Measurements from ENCODE around the gene WDR90.

WDR90 gene

GRCh38 chr16:671353-672131 is 22.4 kb downstream of the WDR90 start:
- no peak for DNase-seq (ENCODE audit: low read depth, low spot score)
- H3K4me3 ChIP-seq (ENCODE audit: low read length), result no peak overlapping the region

GRCh38 chr16:672371-672770 is 23.2 kb downstream of the WDR90 start:
- no peak for DNase-seq (ENCODE audit: low read depth, low spot score)
- H3K4me3 ChIP-seq (ENCODE audit: low read length), result no peak overlapping the region

- H3K4me3 ChIP-seq (ENCODE audit: low read length), result no peak overlapping the region
- no peak for DNase-seq (ENCODE audit: low read depth, low spot score)
Measured at GRCh38 chr16:672851-673250, 23.7 kb downstream of the WDR90 start.

- H3K4me3 ChIP-seq (ENCODE audit: low read length), result no peak overlapping the region
- no peak for DNase-seq (ENCODE audit: low read depth, low spot score)
Measured at GRCh38 chr16:673399-673991, 24.3 kb downstream of the WDR90 start.

- no peak for DNase-seq (ENCODE audit: low read depth, low spot score)
- no peak overlapping the region for H3K4me3 ChIP-seq (ENCODE audit: low read length)
Measured at GRCh38 chr16:674214-674881, 25.2 kb downstream of the WDR90 start.

- no peak for DNase-seq (ENCODE audit: low read depth, low spot score)
- H3K4me3 ChIP-seq (ENCODE audit: low read length), result no peak within 1 kb of the TSS
Measured at GRCh38 chr16:674968-675883, 26.1 kb downstream of the WDR90 start, which contains the start of gene RHBDL1. RHBDL1 (plus strand) TSS chr16:675671; CDS start chr16:675791, 120 bp downstream.

GRCh38 chr16:675884-676564 is 26.9 kb downstream of the WDR90 start:
- DNase-seq (ENCODE audit: low read depth, low spot score), result no peak
- no peak overlapping the region for H3K4me3 ChIP-seq (ENCODE audit: low read length)

- no peak overlapping the region for H3K4me3 ChIP-seq (ENCODE audit: low read length)
- DNase-seq (ENCODE audit: low read depth, low spot score), result no peak
Measured at GRCh38 chr16:676565-676902, 27.4 kb downstream of the WDR90 start.

- no peak for DNase-seq (ENCODE audit: low read depth, low spot score)
- no peak overlapping the region for H3K4me3 ChIP-seq (ENCODE audit: low read length)
Measured at GRCh38 chr16:676913-677312, 27.7 kb downstream of the WDR90 start.

- no peak overlapping the region for H3K4me3 ChIP-seq (ENCODE audit: low read length)
- no peak for DNase-seq (ENCODE audit: low read depth, low spot score)
Measured at GRCh38 chr16:677316-678190, 28.4 kb downstream of the WDR90 start.

GRCh38 chr16:678209-678857 is 29.2 kb downstream of the WDR90 start:
- H3K4me3 ChIP-seq (ENCODE audit: low read length), result no peak overlapping the region
- DNase-seq (ENCODE audit: low read depth, low spot score), result no peak

GRCh38 chr16:678858-679813 is 30.0 kb downstream of the WDR90 start:
- peak overlapping the region; percentile 54 for H3K4me3 ChIP-seq (ENCODE audit: low read length)
- DNase-seq (ENCODE audit: low read depth, low spot score), result peak; percentile 47

GRCh38 chr16:679814-680624 is 30.9 kb downstream of the WDR90 start, which contains the start of gene STUB1:
STUB1 (plus strand) TSS chr16:680410; CDS start chr16:680526, 116 bp downstream.
- peak within 1 kb of the TSS; percentile 59 for H3K4me3 ChIP-seq (ENCODE audit: low read length)
- DNase-seq (ENCODE audit: low read depth, low spot score), result peak; percentile 60

- H3K4me3 ChIP-seq (ENCODE audit: low read length), result peak overlapping the region; percentile 59
- DNase-seq (ENCODE audit: low read depth, low spot score), result no peak
Measured at GRCh38 chr16:680625-680945, 31.4 kb downstream of the WDR90 start.

GRCh38 chr16:680967-681745 is 32.0 kb downstream of the WDR90 start:
- no peak for DNase-seq (ENCODE audit: low read depth, low spot score)
- H3K4me3 ChIP-seq (ENCODE audit: low read length), result peak overlapping the region; percentile 59
